SU-DHL-6 (cell line): ENCODE results near the gene REM2.

Experiments used
- H2AFZ ChIP-seq: fragments of 200-600 bp; sonication (generic); 2 replicates; pipeline ENCODE4 v1.6.1; 2014; ENCODE audit warnings: low read depth, mild to moderate bottlenecking, moderate library complexity, mixed read lengths, antibody characterized with exemption, low read length; ENCODE audit not compliant: severe bottlenecking
- H3F3A ChIP-seq: fragments of 200-600 bp; shearing (Covaris generic); 2 replicates; pipeline ENCODE4 v1.6.0; 2016; ENCODE audit warnings: antibody characterized with exemption, mild to moderate bottlenecking; ENCODE audit not compliant: insufficient read depth
- H3K27ac ChIP-seq: fragments of 200-600 bp; sonication (generic); 2 replicates; pipeline ENCODE4 v1.5.1; 2016; ENCODE audit warnings: low read depth, mild to moderate bottlenecking, low read length, moderate library complexity, mixed read lengths
- H3K27me3 ChIP-seq: fragments of 200-600 bp; sonication (generic), shearing (Covaris generic); 2 replicates; pipeline ENCODE4 v1.6.0; 2014; ENCODE audit warnings: mild to moderate bottlenecking, low read length
- H3K36me3 ChIP-seq: fragments of 200-600 bp; sonication (generic); 2 replicates; pipeline ENCODE4 v1.6.1; 2014; ENCODE audit warnings: mild to moderate bottlenecking, low read length, mixed read lengths
- H3K4me2 ChIP-seq: fragments of 300-600, 200-600 bp; shearing (Covaris generic), sonication (generic); 2 replicates; pipeline ENCODE4 v1.6.0; 2014; ENCODE audit warnings: low read length, low read depth, mild to moderate bottlenecking; ENCODE audit not compliant: poor library complexity, severe bottlenecking
- H3K4me3 ChIP-seq: fragments of 200-600 bp; sonication (generic); 2 replicates; pipeline ENCODE4 v1.5.1; 2014; ENCODE audit warnings: antibody characterized with exemption, low read length, mild to moderate bottlenecking, mixed read lengths; ENCODE audit not compliant: insufficient read depth, poor library complexity, severe bottlenecking
- H3K79me2 ChIP-seq: fragments of 200-600 bp; sonication (generic); 2 replicates; pipeline ENCODE4 v1.6.1; 2014; ENCODE audit warnings: mild to moderate bottlenecking, low read length, moderate library complexity; ENCODE audit not compliant: insufficient read depth
- H3K9ac ChIP-seq: fragments of 200-600 bp; sonication (generic); 2 replicates; pipeline ENCODE4 v1.7.0; 2014; ENCODE audit warnings: mild to moderate bottlenecking, low read length
- H3K9me2 ChIP-seq: fragments of 200-600 bp; sonication (generic); replicated peaks from 2 replicates; pipeline ENCODE4 v1.6.1; 2014; ENCODE audit warnings: low read length; ENCODE audit not compliant: insufficient read depth
- H3K9me3 ChIP-seq: fragments of 200-600 bp; sonication (generic); 2 replicates; pipeline ENCODE4 v1.6.1; 2014; ENCODE audit warnings: low read length, mixed read lengths; ENCODE audit not compliant: insufficient read depth
- H4K20me1 ChIP-seq: fragments of 200-600 bp; sonication (generic); 2 replicates; pipeline ENCODE4 v1.6.1; 2014; ENCODE audit warnings: low read depth, mild to moderate bottlenecking, antibody characterized with exemption, low read length, moderate library complexity, mixed read lengths
- EZH2phosphoT487 ChIP-seq: fragments of 200-600 bp; sonication (generic), shearing (Covaris generic); conservative IDR thresholded peaks from 2 replicates; pipeline ENCODE4 v1.6.1; 2018; ENCODE audit warnings: mild to moderate bottlenecking, antibody characterized with exemption, low read length, moderate library complexity, mixed read lengths
- TF ChIP-seq, protein P1 (sequence below): fragments of 200-600 bp; sonication (generic); IDR thresholded peaks from one replicate; pipeline ENCODE4 v1.5.1; 2017; ENCODE audit warnings: antibody characterized with exemption, mild to moderate bottlenecking, low read length, moderate library complexity; ENCODE audit not compliant: insufficient read depth, poor library complexity, severe bottlenecking

The REM2 gene

DNA sequence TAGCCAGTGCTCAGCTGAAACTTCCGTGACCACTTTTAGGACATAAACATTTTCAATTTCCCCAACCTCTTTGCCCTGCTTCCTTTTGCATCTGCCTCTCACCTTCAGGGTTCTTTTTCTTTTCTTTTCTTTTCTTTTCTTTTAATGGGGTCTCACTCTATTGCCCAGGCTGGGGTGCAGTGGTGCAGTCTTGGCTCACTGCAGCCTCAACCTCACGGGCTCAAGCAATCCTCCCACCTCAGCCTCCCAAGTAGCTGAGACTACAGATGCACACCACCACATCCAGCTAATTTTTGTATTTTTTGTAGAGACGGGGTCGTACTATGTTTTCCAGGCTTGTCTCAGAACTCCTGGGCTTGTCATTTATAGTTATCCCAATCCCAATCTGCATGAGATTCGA lies 16.1 kb upstream of the REM2 start:
- no peak overlapping the region for H3K27ac ChIP-seq
- no peak overlapping the region for H3K4me2 ChIP-seq
- TF ChIP-seq, protein P1, sequence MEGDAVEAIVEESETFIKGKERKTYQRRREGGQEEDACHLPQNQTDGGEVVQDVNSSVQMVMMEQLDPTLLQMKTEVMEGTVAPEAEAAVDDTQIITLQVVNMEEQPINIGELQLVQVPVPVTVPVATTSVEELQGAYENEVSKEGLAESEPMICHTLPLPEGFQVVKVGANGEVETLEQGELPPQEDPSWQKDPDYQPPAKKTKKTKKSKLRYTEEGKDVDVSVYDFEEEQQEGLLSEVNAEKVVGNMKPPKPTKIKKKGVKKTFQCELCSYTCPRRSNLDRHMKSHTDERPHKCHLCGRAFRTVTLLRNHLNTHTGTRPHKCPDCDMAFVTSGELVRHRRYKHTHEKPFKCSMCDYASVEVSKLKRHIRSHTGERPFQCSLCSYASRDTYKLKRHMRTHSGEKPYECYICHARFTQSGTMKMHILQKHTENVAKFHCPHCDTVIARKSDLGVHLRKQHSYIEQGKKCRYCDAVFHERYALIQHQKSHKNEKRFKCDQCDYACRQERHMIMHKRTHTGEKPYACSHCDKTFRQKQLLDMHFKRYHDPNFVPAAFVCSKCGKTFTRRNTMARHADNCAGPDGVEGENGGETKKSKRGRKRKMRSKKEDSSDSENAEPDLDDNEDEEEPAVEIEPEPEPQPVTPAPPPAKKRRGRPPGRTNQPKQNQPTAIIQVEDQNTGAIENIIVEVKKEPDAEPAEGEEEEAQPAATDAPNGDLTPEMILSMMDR: no peak
- TF ChIP-seq EZH2phosphoT487: no peak
- no peaks in the 10 kb centered on the region for H3K79me2 ChIP-seq
- no peak overlapping the region for H2AFZ ChIP-seq
- H3K9me3 ChIP-seq: no peaks in the 10 kb centered on the region
- H3K9me2 ChIP-seq: no peaks in the 10 kb centered on the region
- no peaks in the 10 kb centered on the region for H3K36me3 ChIP-seq
- H4K20me1 ChIP-seq: no peaks in the 10 kb centered on the region
- H3F3A ChIP-seq: peaks cover 12% of the 10 kb centered on the region
- no peak overlapping the region for H3K9ac ChIP-seq
- no peaks in the 10 kb centered on the region for H3K27me3 ChIP-seq
- H3K4me3 ChIP-seq: no peak overlapping the region

DNA sequence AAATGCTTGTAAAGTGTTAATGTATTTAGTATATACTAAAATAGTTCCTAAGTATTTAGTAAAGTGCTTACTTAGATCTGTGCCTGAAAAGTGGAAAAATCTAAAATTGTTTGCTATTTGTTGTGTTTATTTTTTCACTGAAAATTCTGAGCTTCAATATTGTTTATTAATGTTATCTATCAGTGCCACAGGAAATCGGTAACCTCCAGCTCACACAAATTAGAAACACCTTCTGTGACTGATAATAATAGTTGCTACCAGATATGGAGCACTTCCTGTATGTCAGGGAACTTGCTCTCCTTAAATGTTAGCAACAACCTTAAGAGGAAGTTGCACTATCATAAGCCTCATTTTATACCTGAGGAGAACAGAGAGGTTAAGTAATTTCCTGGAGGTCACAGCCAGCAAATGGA lies 12.2 kb upstream of the REM2 start:
- H3K9ac ChIP-seq: peak overlapping the region; percentile 76
- no peaks in the 10 kb centered on the region for H3K9me3 ChIP-seq
- no peaks in the 10 kb centered on the region for H4K20me1 ChIP-seq
- peak overlapping the region; percentile 76 for H3K4me3 ChIP-seq
- peak overlapping the region; percentile 88 for H3K27ac ChIP-seq
- peak overlapping the region; percentile 43 for H2AFZ ChIP-seq
- H3K9me2 ChIP-seq: no peaks in the 10 kb centered on the region
- peaks cover 12% of the 10 kb centered on the region for H3F3A ChIP-seq
- H3K36me3 ChIP-seq: no peaks in the 10 kb centered on the region
- TF ChIP-seq, protein P1: no peak
- TF ChIP-seq EZH2phosphoT487: no peak
- H3K27me3 ChIP-seq: no peaks in the 10 kb centered on the region
- H3K4me2 ChIP-seq: peak overlapping the region; percentile 75
- peaks cover 7% of the 10 kb centered on the region; the same call in 1 of the 2 replicates for H3K79me2 ChIP-seq

DNA sequence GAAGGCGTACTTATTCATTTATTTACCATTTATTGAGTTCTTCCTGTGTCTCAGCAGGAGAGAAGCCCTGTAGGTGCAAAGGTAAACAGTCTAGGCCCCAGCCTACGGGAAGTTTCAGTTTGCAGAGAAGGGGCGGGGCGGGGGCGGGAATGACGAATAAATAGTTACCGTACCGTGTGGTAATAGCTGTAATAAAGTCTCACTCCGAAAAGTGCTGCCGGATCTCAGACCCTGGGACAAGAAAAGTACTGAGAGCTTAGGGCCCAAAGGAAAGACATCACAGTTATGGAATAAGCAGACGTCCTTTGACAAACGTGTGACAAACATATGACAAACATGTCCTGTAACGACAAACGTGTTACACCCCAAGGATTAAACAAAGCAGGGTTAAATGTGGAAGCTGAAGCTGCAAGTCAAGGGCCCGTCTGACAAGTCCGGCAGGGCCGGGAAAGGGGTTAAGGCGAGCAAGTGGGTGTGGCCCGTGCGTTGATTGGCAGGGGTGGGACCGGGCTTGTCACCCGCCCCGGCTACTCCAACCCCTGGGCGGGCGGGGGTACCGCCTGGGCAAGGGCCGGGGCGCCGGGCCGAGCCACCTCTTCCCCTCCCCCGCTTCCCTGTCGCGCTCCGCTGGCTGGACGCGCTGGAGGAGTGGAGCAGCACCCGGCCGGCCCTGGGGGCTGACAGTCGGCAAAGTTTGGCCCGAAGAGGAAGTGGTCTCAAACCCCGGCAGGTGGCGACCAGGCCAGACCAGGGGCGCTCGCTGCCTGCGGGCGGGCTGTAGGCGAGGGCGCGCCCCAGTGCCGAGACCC lies 11.6 kb upstream of the REM2 start, which contains the start of gene LRP10:
Gene LRP10 (plus strand): TSS at position 517 of the 809 bp plus-strand sequence. CDS start 564 bp downstream, outside the sequence.
- TF ChIP-seq, protein P1: no peak
- TF ChIP-seq EZH2phosphoT487: no peak
- peaks cover 7% of the 10 kb centered on the region; the same call in 1 of the 2 replicates for H3K79me2 ChIP-seq
- peak within 1 kb of the TSS; percentile 76 for H3K4me3 ChIP-seq
- no peaks in the 10 kb centered on the region for H3K36me3 ChIP-seq
- H3K9me2 ChIP-seq: no peaks in the 10 kb centered on the region
- H3K4me2 ChIP-seq: peak within 1 kb of the TSS; percentile 75
- H3K9me3 ChIP-seq: no peaks in the 10 kb centered on the region
- peaks cover 12% of the 10 kb centered on the region for H3F3A ChIP-seq
- no peaks in the 10 kb centered on the region for H3K27me3 ChIP-seq
- H3K27ac ChIP-seq: peak within 1 kb of the TSS; percentile 88
- H3K9ac ChIP-seq: peak within 1 kb of the TSS; percentile 76
- no peaks in the 10 kb centered on the region for H4K20me1 ChIP-seq
- peak within 1 kb of the TSS; percentile 43 for H2AFZ ChIP-seq
